NT2/D1 (cell line): ENCODE measurements around the gene RNF138.
A peak's percentile ranks its signal among the peaks of the same experiment; 100 is the strongest.

Source experiments
- DNase-seq: peaks from one replicate; pipeline ENCODE4 v3.0.0-alpha.2; 2011; ENCODE audit warnings: low read depth, low spot score
- H3K27me3 ChIP-seq: 2 replicates; pipeline ENCODE4 v1.6.0; 2011; ENCODE audit warnings: mild to moderate bottlenecking; ENCODE audit not compliant: insufficient read length, insufficient read depth
- H3K36me3 ChIP-seq: 2 replicates; pipeline ENCODE4 v1.6.1; 2011; ENCODE audit warnings: mild to moderate bottlenecking, low read length, mixed read lengths; ENCODE audit not compliant: insufficient read depth, insufficient read length
- H3K4me1 ChIP-seq: 2 replicates; pipeline ENCODE4 v1.5.1; 2011; ENCODE audit not compliant: insufficient read depth, insufficient read length
- H3K4me3 ChIP-seq: 2 replicates; pipeline ENCODE4 v1.5.1; 2011; ENCODE audit warnings: low read depth; ENCODE audit not compliant: insufficient read length
- H3K9ac ChIP-seq: 2 replicates; pipeline ENCODE4 v1.6.0; 2011; ENCODE audit warnings: low read depth; ENCODE audit not compliant: insufficient read length
- H3K9me3 ChIP-seq: 2 replicates; pipeline ENCODE4 v1.5.1; 2011; ENCODE audit warnings: mild to moderate bottlenecking, low read length; ENCODE audit not compliant: insufficient read depth
- SUZ12 ChIP-seq: IDR thresholded peaks from 2 replicates; pipeline ENCODE4 v1.6.1; 2011; ENCODE audit not compliant: insufficient read length, insufficient read depth; ENCODE audit errors: extremely low read depth
- YY1 ChIP-seq: IDR thresholded peaks from 2 replicates; pipeline ENCODE4 v1.6.1; 2011; ENCODE audit not compliant: insufficient read length, insufficient read depth
- ZNF274 ChIP-seq: IDR thresholded peaks from 2 replicates; pipeline ENCODE4 v1.6.1; 2011; ENCODE audit warnings: mild to moderate bottlenecking, low read depth, low read length

Gene RNF138

DNA sequence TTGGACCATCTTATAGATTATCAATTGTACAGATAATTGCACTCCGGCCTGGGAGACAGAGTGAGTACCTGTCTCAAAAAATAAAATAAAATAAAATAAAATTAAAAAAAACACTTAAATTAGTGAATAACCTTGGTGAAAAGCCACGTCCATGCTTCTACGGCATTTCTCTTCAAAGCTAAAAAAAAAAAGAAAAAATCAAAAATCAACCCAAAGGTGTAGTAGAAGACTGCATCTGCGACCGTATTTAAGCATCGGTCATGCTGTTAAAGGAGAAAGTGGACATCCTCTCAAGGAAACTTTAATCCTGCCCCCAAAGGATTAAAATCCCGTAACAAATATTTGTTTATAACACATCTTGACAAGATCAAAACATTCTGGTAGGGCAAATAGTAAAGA is 350 bp upstream of the RNF138 start:
- Histone ChIP-seq H3K9me3 (no peaks in the 10 kb centered on the region), H3K4me3 (peak overlapping the region; percentile 59), H3K4me1 (peaks cover 2% of the 10 kb centered on the region), H3K27me3 (no peaks in the 10 kb centered on the region), H3K36me3 (peaks cover 18% of the 10 kb centered on the region), H3K9ac (no peak overlapping the region)
- no peak for DNase-seq
- no peak for TF ChIP-seq SUZ12
- no peak for TF ChIP-seq ZNF274
- TF ChIP-seq YY1 = no peak

GRCh38 chr18:32092422-32093101 is 888 bp downstream of the RNF138 start:
- peaks cover 2% of the 10 kb centered on the region for H3K4me1 ChIP-seq
- H3K9me3 ChIP-seq = no peaks in the 10 kb centered on the region
- peaks cover 23% of the 10 kb centered on the region for H3K36me3 ChIP-seq
- peak overlapping the region; percentile 84 for H3K4me3 ChIP-seq
- TF ChIP-seq SUZ12 = no peak
- TF ChIP-seq ZNF274 = no peak
- no peak for TF ChIP-seq YY1
- peak overlapping the region; percentile 85 for H3K9ac ChIP-seq
- no peaks in the 10 kb centered on the region for H3K27me3 ChIP-seq
- peak; percentile 91 for DNase-seq

DNA sequence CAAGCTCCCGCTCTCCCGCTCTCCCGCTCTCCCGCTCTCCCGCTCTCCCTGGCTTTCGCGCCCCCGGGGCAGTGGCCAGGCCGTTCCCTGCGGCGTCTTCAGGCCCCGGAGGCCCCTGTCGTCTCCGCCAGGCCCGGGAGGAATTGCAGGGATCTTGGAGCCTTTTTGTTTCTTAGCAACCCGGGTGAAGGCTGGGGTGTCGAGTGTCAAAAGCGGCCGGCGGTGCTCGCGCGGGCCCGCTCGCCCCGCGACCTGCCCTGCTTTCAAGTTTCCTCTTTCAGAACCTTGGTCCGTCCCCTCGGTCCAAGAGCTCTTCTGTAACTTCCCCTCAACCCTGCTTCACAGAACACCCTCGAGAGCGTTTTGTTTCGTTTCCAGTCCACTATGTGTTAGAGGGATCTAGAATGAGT is 1.4 kb downstream of the RNF138 start:
- Histone ChIP-seq H3K9me3 (no peaks in the 10 kb centered on the region), H3K4me1 (peaks cover 2% of the 10 kb centered on the region), H3K4me3 (peak overlapping the region; percentile 84), H3K36me3 (peaks cover 23% of the 10 kb centered on the region), H3K27me3 (no peaks in the 10 kb centered on the region), H3K9ac (peak overlapping the region; percentile 85)
- no peak for DNase-seq
- TF ChIP-seq SUZ12 (no peak), ZNF274 (no peak), YY1 (no peak)

- no peaks in the 10 kb centered on the region for H3K9me3 ChIP-seq
- peaks cover 23% of the 10 kb centered on the region for H3K36me3 ChIP-seq
- H3K4me3 ChIP-seq = peak overlapping the region; percentile 84
- H3K27me3 ChIP-seq = no peaks in the 10 kb centered on the region
- TF ChIP-seq SUZ12 (no peak), ZNF274 (no peak), YY1 (no peak)
- peak overlapping the region; percentile 85 for H3K9ac ChIP-seq
- H3K4me1 ChIP-seq = peaks cover 2% of the 10 kb centered on the region
- no peak for DNase-seq
Observed at GRCh38 chr18:32093523-32093922, 1.8 kb downstream of the RNF138 start.

DNA sequence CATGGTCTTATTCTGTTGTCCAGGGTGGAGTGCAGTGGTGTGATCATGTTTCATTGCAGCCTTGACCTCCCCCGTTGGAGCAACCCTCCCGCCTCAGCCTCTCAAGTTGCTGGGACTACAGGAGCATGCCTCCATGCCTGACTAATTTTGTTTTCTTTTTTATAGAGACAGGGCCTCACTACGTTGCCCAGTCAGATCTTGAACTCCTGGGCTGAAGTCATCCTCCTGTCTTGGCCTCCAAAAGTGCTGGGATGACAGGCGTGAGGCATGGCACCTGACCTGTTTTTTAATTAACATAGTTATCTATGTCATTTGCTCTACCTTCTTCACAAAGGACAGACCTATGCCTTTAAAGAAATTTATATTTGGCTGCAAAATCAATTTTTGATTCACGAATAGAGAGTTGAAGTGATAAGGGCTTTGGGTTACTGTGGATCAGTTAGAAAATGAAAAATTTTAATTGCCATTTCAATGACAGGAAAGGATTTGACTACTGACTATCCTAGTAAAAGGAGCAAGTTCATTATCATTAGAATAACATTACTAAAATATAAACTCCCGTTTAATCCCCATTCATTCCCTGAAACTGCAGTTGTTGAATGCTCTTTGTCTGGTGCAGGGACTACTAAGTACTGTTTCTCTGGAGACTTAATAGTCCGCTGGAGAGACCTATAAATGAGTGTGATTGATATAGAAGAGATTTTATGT is 3.7 kb downstream of the RNF138 start:
- no peaks in the 10 kb centered on the region for H3K9me3 ChIP-seq
- H3K4me3 ChIP-seq = no peak overlapping the region
- H3K36me3 ChIP-seq = peaks cover 23% of the 10 kb centered on the region
- H3K27me3 ChIP-seq = no peaks in the 10 kb centered on the region
- no peak overlapping the region for H3K9ac ChIP-seq
- peaks cover 2% of the 10 kb centered on the region for H3K4me1 ChIP-seq
- no peak for DNase-seq
- TF ChIP-seq SUZ12 = no peak
- no peak for TF ChIP-seq YY1
- no peak for TF ChIP-seq ZNF274

DNA sequence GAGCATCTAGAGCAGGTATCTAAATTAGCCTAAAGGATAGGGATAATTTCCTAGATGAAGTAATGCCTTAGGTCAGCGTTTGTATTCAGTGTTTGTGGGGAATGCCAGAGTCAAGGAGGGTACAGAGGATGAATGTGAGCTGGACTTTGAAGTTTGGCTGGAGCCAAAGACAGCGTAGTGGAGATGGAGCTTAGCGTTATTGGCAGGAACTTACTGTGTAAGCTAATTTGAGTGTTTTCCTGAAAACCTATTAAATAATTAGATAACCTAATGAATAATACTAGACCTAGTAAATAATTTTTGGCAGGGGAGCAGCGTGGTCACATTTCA is 4.2 kb downstream of the RNF138 start:
- TF ChIP-seq YY1 (no peak), ZNF274 (no peak), SUZ12 (no peak)
- Histone ChIP-seq H3K4me3 (no peak overlapping the region), H3K9ac (no peak overlapping the region), H3K4me1 (peaks cover 2% of the 10 kb centered on the region), H3K27me3 (no peaks in the 10 kb centered on the region), H3K36me3 (peaks cover 23% of the 10 kb centered on the region), H3K9me3 (no peaks in the 10 kb centered on the region)
- DNase-seq = no peak

DNA sequence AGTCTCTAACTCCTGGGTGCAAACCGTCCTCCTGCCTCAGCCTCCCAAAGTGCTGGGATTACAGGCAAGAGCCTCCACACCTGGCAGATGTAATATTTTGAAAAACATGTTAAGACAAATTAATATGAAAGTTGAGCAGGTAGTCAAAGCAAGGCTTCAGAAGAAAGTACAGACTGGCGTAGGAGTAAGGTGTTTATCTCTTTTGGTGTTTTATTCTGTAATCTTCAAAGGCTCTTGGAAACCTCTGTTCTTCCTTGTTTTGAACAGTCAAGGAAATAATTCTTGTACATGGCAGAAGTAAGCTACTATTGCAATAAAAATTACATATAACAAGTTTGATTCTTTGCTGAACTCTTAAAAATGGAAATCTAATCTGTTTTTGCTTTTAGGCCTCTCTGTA is 5.3 kb downstream of the RNF138 start:
- peaks cover 23% of the 10 kb centered on the region for H3K36me3 ChIP-seq
- no peaks in the 10 kb centered on the region for H3K9me3 ChIP-seq
- peaks cover 2% of the 10 kb centered on the region for H3K4me1 ChIP-seq
- H3K9ac ChIP-seq = no peak overlapping the region
- H3K4me3 ChIP-seq = no peak overlapping the region
- DNase-seq = no peak
- TF ChIP-seq YY1 = no peak
- TF ChIP-seq ZNF274 = no peak
- TF ChIP-seq SUZ12 = no peak
- H3K27me3 ChIP-seq = no peaks in the 10 kb centered on the region
